ENCODE data around the gene MAST4.

The MAST4 gene

DNA sequence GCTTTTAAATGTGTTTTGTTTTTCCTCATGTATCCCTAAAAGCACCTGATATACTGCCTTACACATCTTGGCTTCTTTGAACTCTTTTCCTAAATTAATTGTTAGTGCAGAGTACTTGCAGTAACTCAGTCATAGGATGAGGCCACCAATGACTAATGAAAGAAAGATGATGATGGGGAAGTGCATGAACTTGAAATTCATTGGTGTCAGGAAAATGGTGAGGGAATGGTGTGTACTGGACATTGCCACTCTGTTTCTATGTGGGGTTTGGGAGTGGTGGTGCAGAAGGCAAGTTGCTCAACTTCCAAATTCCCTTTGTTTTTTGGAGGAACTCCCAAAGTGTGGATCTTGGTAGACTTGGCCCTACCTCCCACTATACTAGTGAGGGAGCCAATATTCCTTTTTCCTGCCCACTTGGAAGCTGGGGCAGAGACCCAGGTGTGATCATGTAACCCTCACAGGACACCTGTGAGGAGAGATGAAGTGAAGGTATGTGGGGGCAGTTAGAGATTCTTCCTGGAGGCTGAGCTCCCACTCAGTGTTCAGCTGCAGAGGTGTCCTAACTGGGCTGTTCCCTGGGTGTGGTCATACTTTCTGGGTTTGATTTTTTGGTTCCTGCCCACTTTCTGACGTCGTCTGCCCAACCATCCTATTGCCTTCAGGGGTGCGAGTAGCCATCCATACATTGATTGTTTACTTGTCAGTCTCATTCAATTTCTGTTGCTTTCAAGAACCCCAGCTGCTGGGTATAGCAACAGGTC lies 298.5 kb downstream of the MAST4 start:
- Histone ChIP-seq H3K4me3 (ENCODE audit: low read depth, low read length) (no peak overlapping the region), H3K27me3 (replicated peaks) (no peaks in the 10 kb centered on the region), H3K36me3 (replicated peaks) (no peaks in the 10 kb centered on the region), H3K27ac (no peak overlapping the region)
- in situ Hi-C loops (cut with HindIII; ENCODE audit: low pct_ligation_motif_present, low sequenced_read_pairs) = no loop called here
- no peak for TF ChIP-seq CTCF (IDR thresholded peaks at IDR 0.05; ENCODE audit: low read depth, low read length, missing control alignments)
- no peak for DNase-seq

- no peak for TF ChIP-seq CTCF (IDR thresholded peaks at IDR 0.05; ENCODE audit: low read depth, low read length, missing control alignments)
- DNase-seq = peak; percentile 21
- Histone ChIP-seq H3K27me3 (replicated peaks) (no peaks in the 10 kb centered on the region), H3K4me3 (ENCODE audit: low read depth, low read length) (no peak overlapping the region), H3K36me3 (replicated peaks) (no peaks in the 10 kb centered on the region), H3K27ac (no peak overlapping the region)
- in situ Hi-C loops (cut with HindIII; ENCODE audit: low pct_ligation_motif_present, low sequenced_read_pairs) = no loop called here
Observed at GRCh38 chr5:66896171-66896570, 300.0 kb downstream of the MAST4 start.

GRCh38 chr5:66897356-66897755 lies 301.2 kb downstream of the MAST4 start:
- H3K27me3 ChIP-seq (replicated peaks) = no peaks in the 10 kb centered on the region
- H3K4me3 ChIP-seq (ENCODE audit: low read depth, low read length) = no peak overlapping the region
- H3K27ac ChIP-seq = no peak overlapping the region
- in situ Hi-C loops (cut with HindIII; ENCODE audit: low pct_ligation_motif_present, low sequenced_read_pairs) = no loop called here
- no peak for TF ChIP-seq CTCF (IDR thresholded peaks at IDR 0.05; ENCODE audit: low read depth, low read length, missing control alignments)
- H3K36me3 ChIP-seq (replicated peaks) = no peaks in the 10 kb centered on the region
- no peak for DNase-seq

DNA sequence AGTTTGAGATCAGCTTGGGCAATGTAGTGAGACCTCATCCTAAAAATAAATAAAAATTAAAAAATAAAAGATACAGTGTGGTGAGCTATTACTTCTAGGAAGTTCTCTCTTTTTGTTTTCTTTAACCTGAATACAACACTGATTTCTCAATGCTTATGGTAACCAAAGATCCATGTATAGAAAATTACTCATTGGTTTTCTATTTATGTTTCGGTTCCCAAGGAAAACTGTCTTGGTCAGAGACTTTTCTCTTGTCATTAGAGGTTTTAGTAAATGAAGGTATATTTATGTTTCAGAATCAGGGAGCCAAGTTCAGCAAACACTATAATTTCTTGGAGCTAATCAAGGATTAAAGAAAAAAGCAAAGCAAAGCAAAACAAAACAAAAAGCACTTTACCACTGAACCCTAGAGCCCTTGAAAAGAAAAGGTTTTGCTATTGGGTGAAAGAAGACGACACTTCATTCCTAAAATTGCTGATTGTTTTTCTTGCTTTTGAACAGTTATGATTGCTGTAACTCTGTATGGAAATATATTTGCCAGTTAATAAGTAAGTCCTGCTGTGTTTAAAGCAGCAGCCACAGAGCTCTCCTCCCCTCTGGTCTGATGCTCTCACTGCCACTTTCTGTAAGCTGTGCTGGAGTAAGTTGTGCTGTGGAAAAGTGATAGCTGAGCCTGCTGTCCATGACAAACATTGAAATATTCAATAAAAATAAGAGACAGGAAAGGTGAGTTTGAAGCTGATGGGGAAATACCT lies 302.2 kb downstream of the MAST4 start:
- Histone ChIP-seq H3K27me3 (replicated peaks) (no peaks in the 10 kb centered on the region), H3K4me3 (ENCODE audit: low read depth, low read length) (no peak overlapping the region), H3K36me3 (replicated peaks) (no peaks in the 10 kb centered on the region), H3K27ac (no peak overlapping the region)
- no peak for TF ChIP-seq CTCF (IDR thresholded peaks at IDR 0.05; ENCODE audit: low read depth, low read length, missing control alignments)
- in situ Hi-C loops (cut with HindIII; ENCODE audit: low pct_ligation_motif_present, low sequenced_read_pairs) = no loop called here
- DNase-seq = no peak

DNA sequence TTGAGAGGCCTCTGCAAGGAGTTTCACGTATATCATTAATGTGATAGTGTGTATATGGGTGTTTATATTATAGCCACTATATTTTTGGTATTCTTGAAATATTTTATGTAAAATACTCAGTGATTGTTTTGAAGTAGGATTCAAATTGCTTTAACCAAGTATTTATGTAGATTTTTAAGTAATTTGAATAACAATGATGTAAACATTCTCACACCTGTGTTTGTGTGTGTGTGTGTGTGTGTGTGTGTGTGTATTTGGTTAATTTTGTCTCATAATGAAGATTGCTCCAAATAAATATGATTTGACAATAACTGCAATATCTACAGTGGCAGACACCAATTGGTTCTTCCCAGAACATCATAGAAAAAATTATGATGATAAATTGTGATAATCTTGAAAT lies 307.0 kb downstream of the MAST4 start:
- no peak overlapping the region for H3K4me3 ChIP-seq (ENCODE audit: low read depth, low read length)
- no peak for DNase-seq
- H3K27ac ChIP-seq = no peak overlapping the region
- H3K36me3 ChIP-seq (replicated peaks) = no peaks in the 10 kb centered on the region
- H3K27me3 ChIP-seq (replicated peaks) = no peaks in the 10 kb centered on the region
- in situ Hi-C loops (cut with HindIII; ENCODE audit: low pct_ligation_motif_present, low sequenced_read_pairs) = no loop called here
- TF ChIP-seq CTCF (IDR thresholded peaks at IDR 0.05; ENCODE audit: low read depth, low read length, missing control alignments) = no peak

Data from brain microvascular endothelial cell (primary cell).